HEK293 (cell line): ENCODE measurements around the gene ARHGAP45.

ENCODE experiments used
- CTCF ChIP-seq: fragments of 450-650 bp; formaldehyde crosslinking; IDR thresholded peaks from 2 replicates; pipeline ENCODE4 v1.5.1; 2016; ENCODE audit warnings: missing biosample characterization, missing genetic modification characterization
- HOXA7 ChIP-seq: sonication (generic); formaldehyde crosslinking; IDR thresholded peaks from 2 replicates; pipeline ENCODE4 v1.8.1; 2022; ENCODE audit warnings: missing genetic modification reagents, borderline replicate concordance
- REST ChIP-seq: fragments of 450-650 bp; formaldehyde crosslinking; IDR thresholded peaks from 2 replicates; pipeline ENCODE4 v1.5.1; 2016; ENCODE audit warnings: missing biosample characterization, missing genetic modification characterization
- ZBTB20 ChIP-seq: fragments of 450-650 bp; formaldehyde crosslinking; IDR thresholded peaks from 2 replicates; pipeline ENCODE4 v1.5.1; 2016; ENCODE audit warnings: missing biosample characterization, missing genetic modification characterization
- ZBTB21 ChIP-seq: fragments of 450-650 bp; formaldehyde crosslinking; IDR thresholded peaks from 2 replicates; pipeline ENCODE4 v1.5.1; 2017; ENCODE audit warnings: missing biosample characterization, missing genetic modification characterization
- ZBTB26 ChIP-seq: fragments of 450-650 bp; formaldehyde crosslinking; optimal IDR thresholded peaks from 2 replicates; pipeline ENCODE3; 2016; ENCODE audit warnings: missing biosample characterization, mild to moderate bottlenecking, missing genetic modification characterization
- ZNF350 ChIP-seq: fragments of 450-650 bp; formaldehyde crosslinking; IDR thresholded peaks from 2 replicates; pipeline ENCODE4 v1.5.0; 2017; ENCODE audit warnings: missing biosample characterization, mild to moderate bottlenecking, missing genetic modification characterization
- ZNF433 ChIP-seq: fragments of 450-650 bp; formaldehyde crosslinking; IDR thresholded peaks from 2 replicates; pipeline ENCODE4 v1.5.1; 2016; ENCODE audit warnings: missing biosample characterization, missing genetic modification characterization, low read depth
- ZNF555 ChIP-seq: fragments of 450-650 bp; formaldehyde crosslinking; conservative IDR thresholded peaks from 2 replicates; pipeline ENCODE4 v1.5.1; 2017; ENCODE audit warnings: missing biosample characterization, mild to moderate bottlenecking, missing genetic modification characterization, inconsistent platforms
- ZNF596 ChIP-seq: fragments of 450-650 bp; IDR thresholded peaks from 2 replicates; pipeline ENCODE4 v1.5.0; 2018; ENCODE audit warnings: missing biosample characterization, mild to moderate bottlenecking, missing genetic modification characterization, moderate library complexity
- ZNF776 ChIP-seq: fragments of 450-650 bp; formaldehyde crosslinking; IDR thresholded peaks from 2 replicates; pipeline ENCODE4 v1.5.0; 2017; ENCODE audit warnings: missing biosample characterization, missing genetic modification characterization, borderline replicate concordance
- ZNF791 ChIP-seq: fragments of 450-650 bp; formaldehyde crosslinking; IDR thresholded peaks from 2 replicates; pipeline ENCODE4 v1.5.1; 2016; ENCODE audit warnings: missing biosample characterization, missing genetic modification characterization

- no peak for TF ChIP-seq CTCF (tag by site-specific recombination)
- TF ChIP-seq REST (tag by site-specific recombination): no peak
- no peak; the same call in 1 of the 2 replicates for TF ChIP-seq ZNF433 (tag by site-specific recombination)
- TF ChIP-seq ZBTB20 (tag by site-specific recombination): no peak
- TF ChIP-seq ZNF776: no peak
- TF ChIP-seq ZNF791 (tag by site-specific recombination): no peak
- TF ChIP-seq ZBTB26 (tag by site-specific recombination): no peak
- no peak for TF ChIP-seq ZNF596 (tag by site-specific recombination)
- TF ChIP-seq HOXA7 (CRISPR knock-in tag): no peak
- TF ChIP-seq ZBTB21 (tag by site-specific recombination): no peak
- TF ChIP-seq ZNF555 (tag by site-specific recombination): no peak
- TF ChIP-seq ZNF350 (tag by site-specific recombination): no peak
Observed at GRCh38 chr19:1042689-1043511, 24.1 kb upstream of the ARHGAP45 start.
